Measurements from ENCODE around the gene PLXNB1.

The PLXNB1 gene

DNA sequence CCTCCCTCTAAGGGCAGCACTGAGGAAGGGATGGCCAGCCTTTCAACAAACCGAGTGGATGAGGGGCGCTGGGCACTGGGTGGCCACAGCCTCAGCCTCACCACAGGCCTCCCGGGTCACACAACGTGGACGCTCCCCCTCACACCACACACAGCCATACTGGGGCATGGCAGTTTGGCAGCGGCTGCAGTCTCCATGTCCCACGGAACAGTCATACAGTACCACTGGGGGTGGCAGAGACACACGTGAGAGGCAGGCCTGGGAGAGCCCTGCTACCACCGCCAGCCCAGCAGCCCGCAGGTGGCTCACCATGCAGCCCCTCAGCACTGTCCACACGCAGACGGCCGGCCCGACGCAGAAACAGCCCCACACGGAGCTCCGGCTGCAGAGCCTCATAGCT is 11.7 kb downstream of the PLXNB1 start:
- no peak for TF ChIP-seq ZBTB44 (tag by site-specific recombination; IDR thresholded peaks at IDR 0.05)
- TF ChIP-seq, protein P1, sequence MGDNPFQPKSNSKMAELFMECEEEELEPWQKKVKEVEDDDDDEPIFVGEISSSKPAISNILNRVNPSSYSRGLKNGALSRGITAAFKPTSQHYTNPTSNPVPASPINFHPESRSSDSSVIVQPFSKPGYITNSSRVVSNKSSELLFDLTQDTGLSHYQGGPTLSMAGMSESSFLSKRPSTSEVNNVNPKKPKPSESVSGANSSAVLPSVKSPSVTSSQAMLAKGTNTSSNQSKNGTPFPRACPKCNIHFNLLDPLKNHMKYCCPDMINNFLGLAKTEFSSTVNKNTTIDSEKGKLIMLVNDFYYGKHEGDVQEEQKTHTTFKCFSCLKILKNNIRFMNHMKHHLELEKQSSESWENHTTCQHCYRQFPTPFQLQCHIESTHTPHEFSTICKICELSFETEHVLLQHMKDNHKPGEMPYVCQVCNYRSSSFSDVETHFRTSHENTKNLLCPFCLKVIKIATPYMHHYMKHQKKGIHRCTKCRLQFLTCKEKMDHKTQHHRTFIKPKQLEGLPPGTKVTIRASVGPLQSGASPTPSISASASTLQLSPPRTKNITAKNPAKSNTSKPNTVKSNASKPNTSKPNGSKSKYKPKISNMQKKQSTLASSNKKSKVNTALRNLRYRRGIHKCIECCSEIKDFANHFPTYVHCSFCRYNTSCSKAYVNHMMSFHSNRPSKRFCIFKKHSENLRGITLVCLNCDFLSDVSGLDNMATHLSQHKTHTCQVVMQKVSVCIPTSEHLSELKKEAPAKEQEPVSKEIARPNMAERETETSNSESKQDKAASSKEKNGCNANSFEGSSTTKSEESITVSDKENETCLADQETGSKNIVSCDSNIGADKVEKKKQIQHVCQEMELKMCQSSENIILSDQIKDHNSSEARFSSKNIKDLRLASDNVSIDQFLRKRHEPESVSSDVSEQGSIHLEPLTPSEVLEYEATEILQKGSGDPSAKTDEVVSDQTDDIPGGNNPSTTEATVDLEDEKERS (tag by site-specific recombination; IDR thresholded peaks at IDR 0.05), result no peak
- no peak for TF ChIP-seq ZNF404 (tag by site-specific recombination; IDR thresholded peaks at IDR 0.05)
- H3K4me1 ChIP-seq (ENCODE audit: control insufficient read depth, insufficient read depth, low read length), result no peaks in the 10 kb centered on the region
- CTCF ChIA-PET, result interaction anchor here (0.6 to 1.9 kb wide), 4 partner anchors 9 to 195 kb away, joined by 3 to 10 read pairs (median 4); no protein-coding TSS in a partner anchor
- H3K36me3 ChIP-seq (ENCODE audit: control insufficient read depth in 2 of 2, insufficient read depth in 1 of 2, low read length in 2 of 2), result peaks cover 0 to 21% of the 10 kb centered on the region in 2 experiments; a peak in 1 of 3 replicates
- no peak overlapping the region for H3K27ac ChIP-seq (ENCODE audit: extremely low read depth, low read depth, low read length)
- POLR2A ChIA-PET, result no interaction called here
- H3K4me3 ChIP-seq (ENCODE audit: low read depth, low read length), result no peak overlapping the region
- H3K9me3 ChIP-seq (ENCODE audit: control insufficient read depth, insufficient read depth, low read depth, low read length), result no peaks in the 10 kb centered on the region

GRCh38 chr3:48417529-48418108 is 12.3 kb downstream of the PLXNB1 start:
- ChIA-PET CTCF (interaction anchor here (0.6 to 1.7 kb wide), 2 partner anchors 18 to 463 kb away, joined by 3 to 7 read pairs; no protein-coding TSS in a partner anchor), POLR2A (interaction anchor here (0.6 kb wide), 1 partner anchor 17 kb away, joined by 3 read pairs; no protein-coding TSS in a partner anchor)
- TF ChIP-seq ZNF155 (tag by site-specific recombination; IDR thresholded peaks at IDR 0.05), result no peak
- TF ChIP-seq ZNF19 (tag by site-specific recombination; IDR thresholded peaks at IDR 0.05; ENCODE audit: low read depth), result no peak
- no peak for TF ChIP-seq FEZF1 (tag by site-specific recombination; IDR thresholded peaks at IDR 0.05)
- TF ChIP-seq ZNF214 (tag by site-specific recombination; IDR thresholded peaks at IDR 0.05; ENCODE audit: borderline replicate concordance), result no peak
- no peak for TF ChIP-seq ZNF157 (tag by site-specific recombination; IDR thresholded peaks at IDR 0.05)
- no peak overlapping the region for H3K4me3 ChIP-seq (ENCODE audit: low read depth, low read length)
- H3K36me3 ChIP-seq (ENCODE audit: control insufficient read depth in 2 of 2, insufficient read depth in 1 of 2, low read length in 2 of 2), result peaks cover 0 to 26% of the 10 kb centered on the region in 2 experiments; a peak in 1 of 3 replicates
- no peaks in the 10 kb centered on the region for H3K4me1 ChIP-seq (ENCODE audit: control insufficient read depth, insufficient read depth, low read length)
- no peak overlapping the region for H3K27ac ChIP-seq (ENCODE audit: extremely low read depth, low read depth, low read length)
- no peaks in the 10 kb centered on the region for H3K9me3 ChIP-seq (ENCODE audit: control insufficient read depth, insufficient read depth, low read depth, low read length)

DNA sequence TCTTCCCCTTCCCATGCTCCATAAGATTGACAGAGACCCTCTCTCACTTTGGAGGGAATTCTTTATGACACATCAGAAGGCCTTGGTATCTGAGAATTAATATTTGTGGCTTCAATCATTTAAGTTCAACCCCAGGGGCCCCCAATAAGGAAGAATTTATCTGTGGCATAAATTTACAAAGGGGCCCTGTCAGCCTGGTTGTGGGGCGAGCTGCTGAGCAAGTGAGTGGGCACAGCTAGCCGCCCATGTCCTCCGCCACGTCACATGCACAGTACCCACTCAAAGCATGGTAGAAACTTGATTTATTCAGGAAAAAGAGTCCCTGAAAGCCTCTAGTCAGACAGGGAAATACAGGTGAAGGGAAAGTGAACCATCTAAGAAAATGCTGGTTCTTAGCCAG is 13.3 kb downstream of the PLXNB1 start:
- TF ChIP-seq, protein P2, sequence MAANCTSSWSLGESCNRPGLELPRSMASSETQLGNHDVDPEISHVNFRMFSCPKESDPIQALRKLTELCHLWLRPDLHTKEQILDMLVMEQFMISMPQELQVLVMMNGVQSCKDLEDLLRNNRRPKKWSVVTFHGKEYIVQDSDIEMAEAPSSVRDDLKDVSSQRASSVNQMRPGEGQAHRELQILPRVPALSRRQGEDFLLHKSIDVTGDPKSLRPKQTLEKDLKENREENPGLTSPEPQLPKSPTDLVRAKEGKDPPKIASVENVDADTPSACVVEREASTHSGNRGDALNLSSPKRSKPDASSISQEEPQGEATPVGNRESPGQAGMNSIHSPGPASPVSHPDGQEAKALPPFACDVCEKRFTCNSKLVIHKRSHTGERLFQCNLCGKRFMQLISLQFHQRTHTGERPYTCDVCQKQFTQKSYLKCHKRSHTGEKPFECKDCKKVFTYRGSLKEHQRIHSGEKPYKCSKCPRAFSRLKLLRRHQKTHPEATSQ (tag by site-specific recombination; IDR thresholded peaks at IDR 0.05), result no peak
- TF ChIP-seq ZNF529 (tag by site-specific recombination; IDR thresholded peaks at IDR 0.05; ENCODE audit: insufficient replicate concordance), result no peak
- TF ChIP-seq KLF1 (tag by site-specific recombination; IDR thresholded peaks at IDR 0.05), result no peak
- no peak for TF ChIP-seq ZNF510 (tag by site-specific recombination; IDR thresholded peaks at IDR 0.05; ENCODE audit: insufficient replicate concordance)
- TF ChIP-seq GLI4 (tag by site-specific recombination; IDR thresholded peaks at IDR 0.05), result no peak
- no peak for TF ChIP-seq KLF8 (tag by site-specific recombination; IDR thresholded peaks at IDR 0.05)
- no peak for TF ChIP-seq KLF16 (tag by site-specific recombination; IDR thresholded peaks at IDR 0.05)
- TF ChIP-seq ZNF747 (tag by site-specific recombination; IDR thresholded peaks at IDR 0.05), result no peak
- no peak for TF ChIP-seq ZNF76 (tag by site-specific recombination; IDR thresholded peaks at IDR 0.05; ENCODE audit: borderline replicate concordance, low read depth)
- TF ChIP-seq ZNF555 (tag by site-specific recombination; conservative IDR thresholded peaks at IDR 0.05), result no peak
- no peak for TF ChIP-seq GLIS2 (tag by site-specific recombination; IDR thresholded peaks at IDR 0.05)
- Histone ChIP-seq H3K4me1 (ENCODE audit: control insufficient read depth, insufficient read depth, low read length) (no peaks in the 10 kb centered on the region), H3K4me3 (ENCODE audit: low read depth, low read length) (no peak overlapping the region), H3K9me3 (ENCODE audit: control insufficient read depth, insufficient read depth, low read depth, low read length) (no peaks in the 10 kb centered on the region), H3K27ac (ENCODE audit: extremely low read depth, low read depth, low read length) (no peak overlapping the region), H3K36me3 (ENCODE audit: control insufficient read depth in 2 of 2, insufficient read depth in 1 of 2, low read length in 2 of 2) (peaks cover 0 to 36% of the 10 kb centered on the region in 2 experiments; a peak in 1 of 3 replicates)
- ChIA-PET CTCF (interaction anchor here (1.7 kb wide), 1 partner anchor 19 kb away, joined by 7 read pairs; no protein-coding TSS in a partner anchor), POLR2A (no interaction called here)

All from HEK293 (cell line).